Measurements from ENCODE around the gene BAG5. TPM values are rescaled to one million over a fixed set of nuclear protein-coding genes. Genes with fewer than 3 reads are reported as not detected.

BAG5 gene
- total and polyA plus RNA-seq, 2 donors (not counting 1 experiment from before 2014, with no cell fraction given): 7.4 to 31.6 TPM

DNA sequence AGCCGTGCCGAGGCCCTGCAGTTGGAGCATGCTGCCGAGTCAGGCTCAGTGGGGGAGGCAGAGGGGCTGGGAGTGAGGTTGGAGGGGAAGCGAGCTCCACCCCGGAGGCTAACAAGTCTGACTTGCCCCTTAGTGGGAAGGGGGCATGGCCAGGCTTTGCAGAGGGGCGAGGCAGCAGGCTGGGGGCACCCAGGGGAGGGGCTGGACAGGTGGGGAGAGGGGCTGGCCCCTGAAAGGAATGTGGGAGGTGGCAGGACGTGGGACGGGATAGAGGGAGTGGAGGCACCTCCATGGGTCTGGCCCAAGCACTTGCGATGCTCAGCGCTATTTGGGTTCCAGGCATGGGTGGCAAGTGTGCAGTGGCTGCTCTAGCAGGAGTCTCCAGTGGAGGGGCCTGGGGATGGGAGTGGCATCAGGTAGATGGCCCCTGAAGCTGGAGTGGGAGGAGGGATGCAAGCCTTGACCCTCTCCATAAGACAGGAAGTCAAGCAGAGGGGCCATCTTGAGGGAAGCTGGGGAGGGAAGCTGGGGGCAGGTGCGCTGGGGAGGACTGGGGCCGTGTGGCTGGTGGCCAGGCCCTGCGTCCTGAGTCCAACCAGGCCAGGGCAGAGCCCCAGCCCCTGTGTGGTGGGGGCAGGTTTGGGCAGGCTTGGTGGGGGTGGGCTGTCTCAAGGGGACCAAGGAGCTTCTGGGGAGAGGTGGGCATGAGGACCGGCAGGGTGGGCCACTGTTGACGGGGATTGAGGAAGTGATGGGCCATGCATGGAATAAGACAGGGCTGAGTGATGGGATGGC lies 30.8 kb downstream of the BAG5 start:
- DNase-seq (no peak), ATAC-seq (ENCODE audit: low read depth) (no peak)
- Histone ChIP-seq H4K20me1 (ENCODE audit: control insufficient read depth, insufficient read depth, low read length, poor library complexity, severe bottlenecking) (peaks cover 34% of the 10 kb centered on the region), H3K4me1 (ENCODE audit: control insufficient read depth in 2 of 2, insufficient read depth in 2 of 2, low read length in 2 of 2) (peaks cover 33 to 43% of the 10 kb centered on the region in 2 donors), H3K36me3 (replicated peaks in 1 of 2; ENCODE audit: control extremely low read depth in 1 of 2, control insufficient read depth in 1 of 2, extremely low read depth in 1 of 2, insufficient read depth in 2 of 2, low read length in 1 of 2) (peaks cover 0 to 11% of the 10 kb centered on the region in 2 experiments), H3K79me2 (ENCODE audit: control insufficient read depth, insufficient read depth, low read length) (peaks cover 24% of the 10 kb centered on the region), H3K27me3 (replicated peaks in 1 of 4; ENCODE audit: control extremely low read depth in 1 of 4, control insufficient read depth in 3 of 4, insufficient read depth in 4 of 4, low read length in 3 of 4) (no peaks in the 10 kb centered on the region), H3K9ac (ENCODE audit: low read length) (no peak overlapping the region), H2AFZ (ENCODE audit: insufficient read depth, low read depth, low read length, poor library complexity, severe bottlenecking) (no peak overlapping the region), H3K4me3 (ENCODE audit: control extremely low read depth in 1 of 5, extremely low read depth in 1 of 5, insufficient read depth in 1 of 5, low read depth in 2 of 5, low read length in 4 of 5) (no peak overlapping the region), H3K9me3 (ENCODE audit: control extremely low read depth in 1 of 3, control insufficient read depth in 2 of 3, insufficient read depth in 1 of 3, low read length in 2 of 3) (no peaks in the 10 kb centered on the region), H3K27ac (ENCODE audit: low read length in 2 of 2) (no peak overlapping the region), H3K4me2 (replicated peaks; ENCODE audit: low read depth, low read length, poor library complexity, severe bottlenecking) (no peak overlapping the region)
- ChIA-PET POLR2A (no interaction called here), CTCF (interaction anchor here (1.4 to 6.2 kb wide), 3 partner anchors 13 to 15 kb away, joined by 4 to 42 read pairs (median 33); no protein-coding TSS in a partner anchor)
- H3K9me3 Mint-ChIP-seq (ENCODE audit: insufficient read depth): no peaks in the 10 kb centered on the region
- intact Hi-C loops (cut with micrococcal nuclease): no loop called here
- 96% methylated on average over 15 of the region's 15 CpGs for WGBS (ENCODE audit: insufficient coverage)
- H3K4me1 Mint-ChIP-seq: peaks cover 40% of the 10 kb centered on the region
- H3K27ac Mint-ChIP-seq: no peak overlapping the region
- TF ChIP-seq CTCF (IDR thresholded peaks at IDR 0.05) (no peak), EZH2 (IDR thresholded peaks at IDR 0.05; ENCODE audit: borderline replicate concordance, insufficient read depth, low read depth, low read length, poor library complexity, severe bottlenecking) (no peak)
- no peaks in the 10 kb centered on the region for H3K27me3 Mint-ChIP-seq
- H3K4me3 Mint-ChIP-seq: peak overlapping the region; percentile 37

GRCh38 chr14:103530831-103531230 lies 31.6 kb downstream of the BAG5 start:
- intact Hi-C loops (cut with micrococcal nuclease): no loop called here

More at GRCh38 chr14:103530831-103531230, 31.6 kb downstream of the BAG5 start:
- 92% methylated on average over 11 of the region's 11 CpGs for WGBS (ENCODE audit: insufficient coverage)
- CTCF ChIA-PET: interaction anchor here (2.2 to 6.2 kb wide), 3 partner anchors 13 to 31 kb away, joined by 7 to 42 read pairs (median 33); no protein-coding TSS in a partner anchor
- Histone ChIP-seq H3K9me3 (ENCODE audit: control extremely low read depth in 1 of 3, control insufficient read depth in 2 of 3, insufficient read depth in 1 of 3, low read length in 2 of 3) (no peaks in the 10 kb centered on the region), H3K79me2 (ENCODE audit: control insufficient read depth, insufficient read depth, low read length) (peaks cover 24% of the 10 kb centered on the region), H3K36me3 (replicated peaks in 1 of 2; ENCODE audit: control extremely low read depth in 1 of 2, control insufficient read depth in 1 of 2, extremely low read depth in 1 of 2, insufficient read depth in 2 of 2, low read length in 1 of 2) (peaks cover 0 to 11% of the 10 kb centered on the region in 2 experiments), H3K9ac (ENCODE audit: low read length) (no peak overlapping the region), H3K27ac (ENCODE audit: low read length in 2 of 2) (no peak overlapping the region), H3K4me2 (replicated peaks; ENCODE audit: low read depth, low read length, poor library complexity, severe bottlenecking) (peak overlapping the region; percentile 96), H4K20me1 (ENCODE audit: control insufficient read depth, insufficient read depth, low read length, poor library complexity, severe bottlenecking) (peaks cover 34% of the 10 kb centered on the region), H2AFZ (ENCODE audit: insufficient read depth, low read depth, low read length, poor library complexity, severe bottlenecking) (no peak overlapping the region), H3K27me3 (replicated peaks in 1 of 4; ENCODE audit: control extremely low read depth in 1 of 4, control insufficient read depth in 3 of 4, insufficient read depth in 4 of 4, low read length in 3 of 4) (no peaks in the 10 kb centered on the region), H3K4me1 (ENCODE audit: control insufficient read depth in 2 of 2, insufficient read depth in 2 of 2, low read length in 2 of 2) (peaks cover 33 to 49% of the 10 kb centered on the region in 2 donors), H3K4me3 (ENCODE audit: control extremely low read depth in 1 of 5, extremely low read depth in 1 of 5, insufficient read depth in 1 of 5, low read depth in 2 of 5, low read length in 4 of 5) (no peak overlapping the region)
- H3K27me3 Mint-ChIP-seq: no peaks in the 10 kb centered on the region
- peak overlapping the region; percentile 10 for H3K27ac Mint-ChIP-seq
- ATAC-seq (ENCODE audit: low read depth) (no peak), DNase-seq (no peak)
- TF ChIP-seq EZH2 (IDR thresholded peaks at IDR 0.05; ENCODE audit: borderline replicate concordance, insufficient read depth, low read depth, low read length, poor library complexity, severe bottlenecking): no peak
- TF ChIP-seq CTCF (IDR thresholded peaks at IDR 0.05): no peak
- peak overlapping the region; percentile 88 for H3K4me3 Mint-ChIP-seq
- no peaks in the 10 kb centered on the region for H3K9me3 Mint-ChIP-seq (ENCODE audit: insufficient read depth)
- peaks cover 44% of the 10 kb centered on the region for H3K4me1 Mint-ChIP-seq
- POLR2A ChIA-PET: interaction anchor here (0.6 kb wide), 1 partner anchor 1770 kb away, joined by 4 read pairs; the partner anchor contains the start of gene BRF1

Measured in B cell (primary cell).